Testis (tissue), 3 donors: Measurements from ENCODE around the gene CERKL. TPM values are rescaled to one million over a fixed set of nuclear protein-coding genes. Genes with fewer than 3 reads are reported as not detected.

ENCODE experiments used
- DNase-seq: peaks from one replicate; pipeline ENCODE4 v3.0.0-alpha.2; 2019
- H3K27ac ChIP-seq, 2 donors: fragments of 200-600 bp; sonication (generic); one replicate each; pipeline ENCODE4 v1.5.1; 2019
- H3K27me3 ChIP-seq: fragments of 200-600 bp; sonication (generic); one replicate; pipeline ENCODE4 v1.5.1; 2019
- H3K36me3 ChIP-seq: fragments of 200-600 bp; sonication (generic); one replicate; pipeline ENCODE4 v1.5.1; 2017; ENCODE audit warnings: low read depth; ENCODE audit errors: missing control alignments
- H3K4me1 ChIP-seq: fragments of 200-600 bp; sonication (generic); one replicate; pipeline ENCODE4 v1.5.1; 2019
- H3K4me3 ChIP-seq, 2 donors: fragments of 200-600 bp; sonication (generic); one replicate each; pipeline ENCODE4 v1.5.1; 2017 to 2019
- H3K9me3 ChIP-seq: fragments of 200-600 bp; sonication (generic); one replicate; pipeline ENCODE4 v1.5.1; 2017
- CTCF ChIP-seq, 3 experiments: fragments of 450-650 bp in 2 of 3; fragments of 200-600 bp in 1 of 3; sonication (generic) in 1 of 3; IDR thresholded peaks; one replicate each; pipeline ENCODE4 v1.5.1; 2016 to 2019; ENCODE audit warnings: antibody characterized with exemption in 3 of 3, mild to moderate bottlenecking in 2 of 3, moderate library complexity in 1 of 3
- POLR2A ChIP-seq: fragments of 450-650 bp; IDR thresholded peaks from one replicate; pipeline ENCODE4 v1.6.1; 2017; ENCODE audit warnings: antibody characterized with exemption, mild to moderate bottlenecking, moderate library complexity
- WGBS, 2 donors: methylation state at CpG; one replicate each; pipeline ENCODE4 v1.1.5; 2018; 5-methylcytosine and 5-hydroxymethylcytosine counted together
- intact Hi-C: fragments of 100-400 bp; cut with DNase I; formaldehyde crosslinking; loops from one replicate; pipeline ENCODE4 v1.15.1; 2023; ENCODE audit warnings: low total_unique reads
- polyA plus RNA-seq: library from polyadenylated mRNA; stranded (reverse); fragments of 350-450 nt; fragmentation: Illumina TruSeq; extraction: RNeasy Lipid Tissue Mini Kit (QIAGEN cat#74804); gene quantifications from one replicate; pipeline ENCODE4 v1.2.3, GENCODE V29; 2014; ENCODE audit warnings: low read depth, low replicate concordance; ENCODE audit not compliant: insufficient read depth
- total RNA-seq, 2 donors: library from RNA; depleted of rRNA; stranded (reverse); fragments of >200 nt; gene quantifications; one replicate each; pipeline ENCODE4 v1.2.3, GENCODE V29; 2016

The CERKL gene
- total and polyA plus RNA-seq, 3 donors from 2014 or later: 0.62 to 2.2 (median 2.1) TPM

GRCh38 chr2:181570833-181571661, 85.9 kb downstream of the CERKL start:
- no peak overlapping the region for H3K27ac ChIP-seq
- WGBS, 2 donors: 85 to 87% methylated on average over 4 of the region's 4 CpGs
- no peaks in the 10 kb centered on the region for H3K27me3 ChIP-seq
- H3K4me3 ChIP-seq: no peak overlapping the region
- TF ChIP-seq CTCF (IDR thresholded peaks at IDR 0.05) (peak in 1 of 3 experiments; percentile 38), POLR2A (no peak)
- H3K4me1 ChIP-seq: no peaks in the 10 kb centered on the region
- no peaks in the 10 kb centered on the region for H3K9me3 ChIP-seq
- no peaks in the 10 kb centered on the region for H3K36me3 ChIP-seq
- DNase-seq: no peak
- intact Hi-C loops: no loop called here

- intact Hi-C loops: no loop called here
- Histone ChIP-seq H3K4me3 (no peak overlapping the region), H3K4me1 (no peaks in the 10 kb centered on the region), H3K36me3 (no peaks in the 10 kb centered on the region), H3K9me3 (no peaks in the 10 kb centered on the region), H3K27me3 (no peaks in the 10 kb centered on the region), H3K27ac (no peak overlapping the region)
- WGBS, 2 donors: 89 to 98% methylated on average over 2 of the region's 2 CpGs
- DNase-seq: no peak
- TF ChIP-seq POLR2A (no peak), CTCF (IDR thresholded peaks at IDR 0.05) (no peak)
Observed at GRCh38 chr2:181570059-181570458, 86.8 kb downstream of the CERKL start.

GRCh38 chr2:181566334-181567032, 90.4 kb downstream of the CERKL start:
- H3K9me3 ChIP-seq: no peaks in the 10 kb centered on the region
- WGBS, 2 donors: 78 to 85% methylated on average over 6 of the region's 6 CpGs
- TF ChIP-seq CTCF (IDR thresholded peaks at IDR 0.05): no peak
- TF ChIP-seq POLR2A: no peak
- no peak for DNase-seq
- no peaks in the 10 kb centered on the region for H3K27me3 ChIP-seq
- no peaks in the 10 kb centered on the region for H3K4me1 ChIP-seq
- intact Hi-C loops: no loop called here
- no peak overlapping the region for H3K27ac ChIP-seq
- no peaks in the 10 kb centered on the region for H3K36me3 ChIP-seq
- no peak overlapping the region for H3K4me3 ChIP-seq

- Histone ChIP-seq H3K9me3 (no peaks in the 10 kb centered on the region), H3K27ac (no peak overlapping the region), H3K4me3 (no peak overlapping the region), H3K27me3 (no peaks in the 10 kb centered on the region), H3K36me3 (no peaks in the 10 kb centered on the region), H3K4me1 (no peaks in the 10 kb centered on the region)
- no peak for TF ChIP-seq POLR2A
- no peak for TF ChIP-seq CTCF (IDR thresholded peaks at IDR 0.05)
- intact Hi-C loops: no loop called here
- no peak for DNase-seq
- 77 to 81% methylated on average over 1 of the region's 1 CpG for WGBS, 2 donors
Observed at GRCh38 chr2:181563101-181563692, 93.7 kb downstream of the CERKL start.
